ENCODE results near the gene NPIPB8.
"Not testable (repeated sequence)": the region's sequence is repeated elsewhere in the genome, so short reads cannot be mapped to it uniquely, and the experiment has no call there.

The NPIPB8 gene

DNA sequence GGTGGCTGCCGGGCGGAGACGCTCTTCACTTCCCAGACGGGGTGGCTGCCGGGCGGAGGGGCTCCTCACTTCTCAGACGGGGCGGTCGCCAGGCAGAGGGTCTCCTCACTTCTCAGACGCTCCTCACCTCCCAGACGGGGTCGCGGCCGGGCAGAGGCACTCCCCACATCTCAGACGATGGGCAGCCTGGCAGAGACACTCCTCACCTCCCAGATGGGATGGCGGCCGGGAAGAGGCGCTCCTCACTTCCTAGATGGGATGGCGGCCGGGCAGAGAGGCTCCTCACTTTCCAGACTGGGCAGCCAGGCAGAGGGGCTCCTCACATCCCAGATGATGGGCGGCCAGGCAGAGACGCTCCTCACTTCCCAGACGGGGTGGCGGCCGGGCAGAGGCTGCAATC lies 28.4 kb downstream of the NPIPB8 start:
- not testable (repeated sequence) for H3K4me3 ChIP-seq (ENCODE audit: insufficient read length, low read depth); H3K9ac ChIP-seq (ENCODE audit: insufficient read length, low read depth)

DNA sequence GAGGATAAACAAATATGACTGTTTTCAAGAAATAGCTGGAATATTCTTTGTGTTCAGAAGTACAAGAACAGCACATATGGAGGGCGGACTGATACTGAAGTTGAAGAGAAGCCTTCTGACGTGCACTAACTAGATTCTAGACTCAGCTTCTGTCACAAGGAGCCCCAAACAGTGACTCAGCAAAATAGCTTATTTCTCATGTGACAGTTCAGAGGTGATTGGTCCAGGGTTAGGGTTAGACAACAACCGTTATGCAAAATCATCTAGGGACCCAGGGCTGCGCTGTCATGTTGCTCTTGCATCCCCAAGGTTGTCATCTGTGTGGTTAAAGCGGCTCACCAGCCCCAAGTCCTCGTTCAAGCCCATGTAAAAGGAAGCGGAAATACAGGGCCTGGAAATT lies 29.6 kb downstream of the NPIPB8 start:
- not testable (repeated sequence) for DNase-seq (ENCODE audit: low read depth, low spot score); H3K27me3 ChIP-seq (ENCODE audit: insufficient read depth, insufficient read length); H3K4me3 ChIP-seq (ENCODE audit: insufficient read length, low read depth); H3K9me3 ChIP-seq (ENCODE audit: insufficient read depth, low read length); H3K36me3 ChIP-seq (ENCODE audit: insufficient read depth, insufficient read length, low read length); H3K9ac ChIP-seq (ENCODE audit: insufficient read length, low read depth); H3K4me1 ChIP-seq (ENCODE audit: insufficient read depth, insufficient read length)

More for the DNA sequence above, 28.4 kb downstream of the NPIPB8 start:
- not testable (repeated sequence) for H3K27me3 ChIP-seq (ENCODE audit: insufficient read depth, insufficient read length); H3K4me1 ChIP-seq (ENCODE audit: insufficient read depth, insufficient read length); DNase-seq (ENCODE audit: low read depth, low spot score); H3K36me3 ChIP-seq (ENCODE audit: insufficient read depth, insufficient read length, low read length); H3K9me3 ChIP-seq (ENCODE audit: insufficient read depth, low read length)

DNA sequence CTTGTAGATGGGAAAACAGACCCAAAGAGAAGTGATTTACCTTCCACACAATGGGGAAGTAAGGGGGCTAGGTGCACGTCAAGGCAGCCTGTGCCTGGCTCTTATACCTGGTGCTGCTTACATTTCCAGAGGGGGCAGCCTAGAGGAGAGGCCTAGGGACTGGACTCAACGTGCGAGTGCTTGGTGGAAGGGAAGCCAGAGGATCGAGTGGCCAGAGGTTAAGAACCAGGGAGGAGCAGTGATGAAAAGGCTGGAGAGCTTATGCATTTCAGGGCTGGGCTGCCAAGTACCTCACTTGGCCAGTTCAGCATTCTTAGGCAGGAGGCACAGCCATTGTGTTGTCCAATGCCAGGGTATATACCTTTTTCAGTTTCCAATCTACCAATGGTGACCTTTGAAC lies 30.3 kb downstream of the NPIPB8 start:
- not testable (repeated sequence) for H3K9me3 ChIP-seq (ENCODE audit: insufficient read depth, low read length); DNase-seq (ENCODE audit: low read depth, low spot score); H3K4me1 ChIP-seq (ENCODE audit: insufficient read depth, insufficient read length); H3K27me3 ChIP-seq (ENCODE audit: insufficient read depth, insufficient read length); H3K9ac ChIP-seq (ENCODE audit: insufficient read length, low read depth); H3K36me3 ChIP-seq (ENCODE audit: insufficient read depth, insufficient read length, low read length); H3K4me3 ChIP-seq (ENCODE audit: insufficient read length, low read depth)

DNA sequence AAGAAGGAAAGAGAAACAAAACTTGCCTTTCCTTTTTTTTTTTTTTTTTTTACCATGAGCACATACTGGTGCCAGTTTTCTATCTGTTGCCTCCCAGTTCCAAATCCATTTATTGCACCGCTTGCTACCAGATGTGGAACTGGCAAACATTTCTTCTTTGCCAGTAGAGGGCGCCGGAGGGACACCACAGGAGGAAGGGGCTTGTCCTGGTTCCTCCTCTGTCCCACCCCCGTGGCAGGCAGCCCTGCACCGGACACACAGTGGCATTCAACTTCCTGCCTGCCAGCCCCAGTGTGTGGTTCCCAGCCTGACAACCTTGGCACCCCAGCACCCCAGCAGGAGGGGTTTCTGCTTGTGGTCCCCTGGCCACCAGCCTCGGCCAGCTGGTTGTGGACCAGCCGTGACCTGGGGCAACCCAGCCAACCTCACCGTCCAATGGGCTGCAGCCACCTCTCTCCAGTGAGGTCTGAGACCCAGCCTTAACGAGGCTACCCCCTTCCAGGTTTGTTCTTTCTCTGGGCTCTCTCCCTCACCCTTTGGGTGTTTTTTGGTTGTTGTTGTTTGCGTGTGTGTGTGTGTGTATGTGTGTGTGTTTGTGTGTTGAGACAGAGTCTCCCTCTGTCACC lies 50.6 kb downstream of the NPIPB8 start:
- not testable (repeated sequence) for H3K4me3 ChIP-seq (ENCODE audit: insufficient read length, low read depth); H3K36me3 ChIP-seq (ENCODE audit: insufficient read depth, insufficient read length, low read length); H3K27me3 ChIP-seq (ENCODE audit: insufficient read depth, insufficient read length); DNase-seq (ENCODE audit: low read depth, low spot score); H3K9ac ChIP-seq (ENCODE audit: insufficient read length, low read depth); H3K9me3 ChIP-seq (ENCODE audit: insufficient read depth, low read length); H3K4me1 ChIP-seq (ENCODE audit: insufficient read depth, insufficient read length)

DNA sequence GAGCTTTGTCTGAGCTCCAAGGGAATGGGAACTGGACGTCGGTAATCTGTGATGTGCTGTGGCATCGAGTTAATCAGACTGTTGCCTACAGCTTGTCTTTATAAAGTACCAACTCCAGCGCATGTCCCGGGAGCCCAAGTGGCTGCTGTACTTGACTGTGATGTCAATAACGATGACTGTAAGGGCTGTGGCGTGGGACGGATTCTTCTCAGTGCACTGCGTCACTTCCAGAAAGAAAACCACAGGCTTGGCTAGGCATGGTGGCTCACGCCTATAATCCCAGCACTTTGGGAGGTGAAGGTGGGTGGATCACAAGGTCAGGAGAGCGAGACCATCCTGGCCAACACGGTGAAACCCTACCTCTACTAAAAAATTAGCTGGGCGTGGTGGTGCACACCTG lies 51.6 kb downstream of the NPIPB8 start:
- H3K36me3 ChIP-seq (ENCODE audit: insufficient read depth, insufficient read length, low read length); DNase-seq (ENCODE audit: low read depth, low spot score); H3K4me3 ChIP-seq (ENCODE audit: insufficient read length, low read depth); H3K27me3 ChIP-seq (ENCODE audit: insufficient read depth, insufficient read length); H3K9ac ChIP-seq (ENCODE audit: insufficient read length, low read depth); H3K4me1 ChIP-seq (ENCODE audit: insufficient read depth, insufficient read length); H3K9me3 ChIP-seq (ENCODE audit: insufficient read depth, low read length): not testable (repeated sequence)

DNA sequence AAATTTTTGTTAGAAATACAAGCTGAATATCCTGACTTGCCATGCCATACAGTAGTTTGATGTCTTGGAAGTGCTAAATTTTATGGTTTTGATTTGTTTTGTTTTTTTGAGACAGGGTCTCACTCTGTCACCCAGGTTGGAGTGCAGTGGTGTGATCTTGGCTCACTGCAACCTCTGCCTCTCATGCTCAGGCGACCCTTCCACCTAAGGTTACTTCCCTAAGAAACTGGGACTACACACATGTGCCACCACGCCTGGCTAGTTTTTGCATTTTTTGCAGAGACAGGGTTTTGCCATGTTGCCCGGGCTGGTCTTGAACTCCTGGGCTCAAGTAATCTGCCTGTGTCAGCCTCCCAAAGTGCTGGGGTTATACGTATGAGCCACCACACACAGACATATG lies 53.9 kb downstream of the NPIPB8 start:
- not testable (repeated sequence) for H3K4me1 ChIP-seq (ENCODE audit: insufficient read depth, insufficient read length); H3K9ac ChIP-seq (ENCODE audit: insufficient read length, low read depth); H3K9me3 ChIP-seq (ENCODE audit: insufficient read depth, low read length); H3K4me3 ChIP-seq (ENCODE audit: insufficient read length, low read depth); DNase-seq (ENCODE audit: low read depth, low spot score); H3K27me3 ChIP-seq (ENCODE audit: insufficient read depth, insufficient read length); H3K36me3 ChIP-seq (ENCODE audit: insufficient read depth, insufficient read length, low read length)

DNA sequence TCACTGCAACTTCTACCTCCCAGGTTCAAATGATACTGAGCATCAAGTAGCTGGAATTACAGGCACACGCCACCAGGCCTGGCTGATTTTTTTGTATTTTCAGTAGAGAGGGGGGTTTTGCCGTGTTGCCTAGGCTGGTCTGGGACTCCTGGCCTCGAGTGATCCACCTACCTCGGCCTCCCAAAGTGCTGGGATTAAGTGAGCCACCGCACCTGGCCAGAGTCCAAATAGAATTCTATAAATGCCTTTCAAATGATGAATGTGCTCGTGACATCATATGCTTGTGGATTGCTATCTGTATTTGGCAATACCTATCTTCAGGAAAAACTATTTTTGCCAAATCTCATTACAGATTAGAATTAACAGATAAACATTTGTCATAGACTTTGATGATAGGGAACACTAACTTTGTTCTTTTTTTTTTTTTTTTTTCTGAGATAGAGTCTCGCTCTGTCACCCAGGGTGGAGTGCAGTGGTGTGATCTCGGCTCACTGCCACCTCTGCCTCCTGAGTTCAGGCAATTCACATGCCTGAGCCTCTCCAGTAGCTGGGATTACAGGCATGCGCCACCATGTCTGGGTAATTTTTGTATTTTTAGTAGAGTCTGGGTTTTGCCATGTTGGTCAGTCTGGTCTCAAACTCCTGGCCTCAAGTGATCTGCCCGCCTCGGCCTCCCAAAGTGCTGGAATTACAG lies 55.5 kb downstream of the NPIPB8 start:
- H3K4me3 ChIP-seq (ENCODE audit: insufficient read length, low read depth); H3K9ac ChIP-seq (ENCODE audit: insufficient read length, low read depth); H3K4me1 ChIP-seq (ENCODE audit: insufficient read depth, insufficient read length); H3K27me3 ChIP-seq (ENCODE audit: insufficient read depth, insufficient read length); H3K9me3 ChIP-seq (ENCODE audit: insufficient read depth, low read length); H3K36me3 ChIP-seq (ENCODE audit: insufficient read depth, insufficient read length, low read length); DNase-seq (ENCODE audit: low read depth, low spot score): not testable (repeated sequence)

DNA sequence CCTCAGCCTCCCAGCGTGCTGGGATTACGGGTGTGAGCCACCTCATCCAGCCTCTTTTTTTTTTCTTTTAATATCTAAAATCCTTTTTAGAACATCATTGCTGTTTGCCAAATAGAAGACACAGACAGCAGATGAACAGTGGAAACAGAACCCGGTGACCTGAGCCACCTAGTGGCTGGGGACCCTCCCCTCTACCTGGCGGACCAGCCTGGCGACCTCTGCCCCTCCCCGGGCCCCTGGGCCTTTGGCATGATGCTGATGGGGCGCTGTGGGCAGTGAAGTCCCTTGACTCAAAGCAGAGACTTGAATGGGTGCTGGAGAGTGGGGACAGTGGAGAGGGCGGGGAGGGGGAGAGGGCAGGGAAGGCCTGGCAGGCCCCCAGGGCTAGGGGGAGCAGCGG lies 61.9 kb downstream of the NPIPB8 start:
- H3K9ac ChIP-seq (ENCODE audit: insufficient read length, low read depth); H3K27me3 ChIP-seq (ENCODE audit: insufficient read depth, insufficient read length); H3K4me1 ChIP-seq (ENCODE audit: insufficient read depth, insufficient read length); H3K9me3 ChIP-seq (ENCODE audit: insufficient read depth, low read length); DNase-seq (ENCODE audit: low read depth, low spot score); H3K4me3 ChIP-seq (ENCODE audit: insufficient read length, low read depth); H3K36me3 ChIP-seq (ENCODE audit: insufficient read depth, insufficient read length, low read length): not testable (repeated sequence)

DNA sequence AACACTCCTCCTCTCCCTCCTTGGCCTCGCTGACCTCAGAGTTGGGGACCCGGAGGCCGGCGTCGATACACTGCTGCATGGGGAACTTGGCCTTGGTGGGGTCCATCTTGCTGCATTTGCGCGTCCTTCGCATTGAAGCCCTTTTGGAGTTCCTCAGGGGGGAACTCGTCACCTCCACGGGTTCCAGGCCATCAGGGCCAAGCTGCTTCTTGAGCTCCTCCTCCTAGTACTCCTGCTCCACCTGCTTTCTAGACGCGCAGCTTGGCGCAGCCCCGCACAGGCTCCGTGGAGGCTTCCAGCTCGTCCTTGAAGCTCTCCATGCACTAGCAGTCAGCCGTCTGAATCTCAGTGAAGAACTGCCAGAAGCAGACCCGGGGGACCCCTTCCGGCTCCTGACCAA lies 62.5 kb downstream of the NPIPB8 start:
- H3K4me1 ChIP-seq (ENCODE audit: insufficient read depth, insufficient read length); H3K36me3 ChIP-seq (ENCODE audit: insufficient read depth, insufficient read length, low read length); H3K9me3 ChIP-seq (ENCODE audit: insufficient read depth, low read length); DNase-seq (ENCODE audit: low read depth, low spot score); H3K27me3 ChIP-seq (ENCODE audit: insufficient read depth, insufficient read length); H3K9ac ChIP-seq (ENCODE audit: insufficient read length, low read depth); H3K4me3 ChIP-seq (ENCODE audit: insufficient read length, low read depth): not testable (repeated sequence)

DNA sequence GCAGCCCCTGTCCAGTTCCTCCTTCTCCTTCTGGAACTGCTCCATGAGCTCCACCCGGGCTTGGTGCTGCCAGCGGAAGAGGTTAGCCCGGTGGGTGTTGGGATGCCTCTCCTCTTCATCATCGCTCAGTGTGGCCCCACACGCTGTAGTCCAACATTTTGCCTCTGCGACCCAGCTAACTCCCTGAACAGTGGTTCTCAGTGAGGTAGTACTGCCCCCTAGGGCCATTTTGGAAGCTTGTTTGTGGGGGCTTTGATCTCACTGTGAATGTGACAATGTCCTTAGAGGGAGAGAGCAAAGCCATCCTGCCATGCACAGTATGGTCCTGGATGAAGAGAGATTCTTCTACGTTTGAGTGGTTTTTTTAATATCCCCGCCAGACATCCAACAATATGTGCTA lies 63.5 kb downstream of the NPIPB8 start:
- not testable (repeated sequence) for H3K27me3 ChIP-seq (ENCODE audit: insufficient read depth, insufficient read length); DNase-seq (ENCODE audit: low read depth, low spot score)

DNA sequence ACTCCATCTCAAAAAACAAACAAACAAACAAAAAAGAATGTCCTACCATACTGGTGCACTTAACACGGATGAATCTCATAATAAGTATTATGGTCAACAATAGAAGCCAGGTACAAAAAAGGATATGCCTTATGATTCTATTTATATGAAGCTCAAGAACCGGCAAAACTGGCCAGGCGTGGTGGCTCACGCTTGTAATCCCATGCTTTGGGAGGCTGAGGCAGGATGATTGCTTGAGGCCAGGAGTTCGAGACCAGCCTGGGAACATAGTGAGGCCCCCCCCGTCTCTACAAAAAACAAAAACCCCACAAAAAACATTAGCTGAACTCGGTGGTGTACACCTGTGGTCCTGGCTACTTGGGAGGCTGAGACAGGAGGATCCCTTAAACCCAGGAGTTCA lies 66.4 kb downstream of the NPIPB8 start:
- H3K9me3 ChIP-seq (ENCODE audit: insufficient read depth, low read length); H3K4me3 ChIP-seq (ENCODE audit: insufficient read length, low read depth); H3K9ac ChIP-seq (ENCODE audit: insufficient read length, low read depth); H3K27me3 ChIP-seq (ENCODE audit: insufficient read depth, insufficient read length); DNase-seq (ENCODE audit: low read depth, low spot score); H3K36me3 ChIP-seq (ENCODE audit: insufficient read depth, insufficient read length, low read length); H3K4me1 ChIP-seq (ENCODE audit: insufficient read depth, insufficient read length): not testable (repeated sequence)

More for the DNA sequence above, 63.5 kb downstream of the NPIPB8 start:
- H3K9ac ChIP-seq (ENCODE audit: insufficient read length, low read depth); H3K4me1 ChIP-seq (ENCODE audit: insufficient read depth, insufficient read length); H3K36me3 ChIP-seq (ENCODE audit: insufficient read depth, insufficient read length, low read length); H3K4me3 ChIP-seq (ENCODE audit: insufficient read length, low read depth); H3K9me3 ChIP-seq (ENCODE audit: insufficient read depth, low read length): not testable (repeated sequence)

Data from NT2/D1 (cell line).